ENCODE data around the gene BCHE.

The BCHE gene

GRCh38 chr3:165748094-165748493, 89.1 kb downstream of the BCHE start:
- DNase-seq = no peak

DNA sequence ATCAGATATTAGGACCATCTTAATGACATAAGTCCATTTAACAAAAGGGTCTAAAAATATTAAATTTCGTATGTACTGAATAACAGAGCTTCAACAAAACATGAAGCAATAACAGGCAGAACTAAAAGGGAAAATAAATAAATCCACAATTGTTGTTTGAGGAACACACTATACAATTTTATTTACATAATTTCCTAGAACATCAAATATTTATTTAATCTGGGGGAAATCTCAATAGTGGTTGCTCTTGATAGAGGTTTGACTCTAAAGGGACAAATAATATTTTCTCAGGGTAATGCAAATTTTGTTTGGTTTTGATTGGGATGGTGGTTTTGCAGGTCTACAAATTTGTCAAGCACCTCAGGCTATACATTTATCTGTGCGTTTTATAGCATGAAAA, 90.3 kb downstream of the BCHE start:
- DNase-seq = no peak

DNA sequence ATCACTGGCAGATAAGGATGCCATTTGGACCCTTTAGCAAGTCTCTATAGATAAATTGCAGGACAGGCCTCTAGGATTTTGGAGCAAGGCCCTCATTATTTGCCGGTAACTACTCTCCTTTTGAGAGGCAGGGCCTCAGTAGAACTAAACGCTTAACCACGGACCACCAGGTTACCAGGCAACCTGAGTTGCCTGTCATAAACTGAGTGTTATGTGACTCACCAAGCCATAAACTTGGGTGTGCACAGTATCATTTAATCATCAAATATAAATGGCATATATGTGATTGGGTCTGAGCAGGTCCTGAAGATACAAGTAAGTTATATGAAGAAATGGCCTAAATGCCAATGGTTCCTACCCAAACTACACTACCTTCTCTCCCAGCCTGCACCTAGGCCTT, 93.2 kb downstream of the BCHE start:
- no peak for DNase-seq

DNA sequence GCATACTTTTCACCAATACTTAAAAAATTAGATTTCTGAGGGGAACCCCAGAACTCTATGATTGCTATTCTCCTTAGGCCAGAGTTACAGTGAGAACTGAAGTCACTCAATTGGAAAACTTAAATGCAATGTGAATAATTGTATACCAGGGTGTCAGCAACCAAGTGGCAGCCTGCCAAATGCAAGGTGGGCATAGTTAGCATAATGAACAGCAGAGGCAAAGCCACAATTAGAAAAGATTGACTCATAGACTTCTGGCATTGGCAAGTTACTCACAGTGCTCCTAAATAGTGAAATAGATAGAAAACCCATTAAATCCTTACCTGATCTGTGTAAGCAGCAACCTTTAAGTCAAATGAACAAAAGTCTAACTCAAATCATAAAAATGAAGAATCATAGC, 94.9 kb downstream of the BCHE start:
- DNase-seq = no peak

DNA sequence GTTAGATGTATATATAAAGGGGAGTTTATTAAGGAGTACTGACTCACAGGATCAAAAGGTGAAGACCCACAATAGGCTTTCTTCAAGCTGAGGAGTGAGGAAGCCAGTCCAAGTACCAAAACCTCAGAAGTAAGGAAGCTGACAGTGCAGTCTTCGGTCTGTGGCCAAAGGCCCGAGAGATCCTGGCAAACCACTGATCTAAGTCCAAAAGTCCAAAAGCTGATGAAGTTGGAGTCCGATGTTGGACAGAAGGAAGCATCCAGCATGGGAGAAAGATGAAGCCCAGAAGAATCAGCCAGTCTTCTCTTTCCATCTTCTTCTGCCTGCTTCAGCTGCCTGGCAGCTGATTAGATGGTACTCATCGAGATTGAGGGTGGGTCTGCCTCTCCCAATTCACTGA, 107.5 kb downstream of the BCHE start:
- no peak for DNase-seq

DNA sequence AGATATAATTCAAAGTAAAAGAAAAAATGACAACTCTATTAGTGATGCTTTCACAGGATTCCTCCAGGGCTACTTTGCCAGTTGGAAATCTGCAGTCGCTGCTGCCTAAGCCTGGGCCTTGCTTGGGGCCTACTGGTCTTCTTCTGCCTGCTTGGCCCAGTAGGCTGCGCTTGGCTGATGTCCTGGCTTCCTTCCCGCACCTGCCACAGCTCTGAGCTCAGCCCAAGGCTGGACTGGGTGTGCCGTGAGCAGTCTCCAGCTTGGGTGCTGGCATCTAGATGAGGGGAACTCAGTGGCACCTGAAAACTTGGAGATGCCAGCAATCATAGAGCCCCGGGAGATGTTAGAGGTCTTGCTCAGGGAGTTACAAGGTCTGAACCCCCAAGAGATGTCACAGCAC, 108.3 kb downstream of the BCHE start:
- no peak for DNase-seq

GRCh38 chr3:165725296-165725695, 111.9 kb downstream of the BCHE start:
- no peak for DNase-seq

All from CD4-positive, alpha-beta T cell treated with Interleukin-15 for 1 hour (primary cell).